Panc1 (cell line): ENCODE results near the gene LMTK2.

ENCODE experiments used
- CTCF ChIP-seq: fragments of 450-650 bp; IDR thresholded peaks from 2 replicates; pipeline ENCODE4 v1.5.1; 2017; ENCODE audit warnings: mild to moderate bottlenecking
- POLR2AphosphoS5 ChIP-seq: IDR thresholded peaks from 2 replicates; pipeline ENCODE4 v1.6.1; 2012; ENCODE audit warnings: mild to moderate bottlenecking, low read depth, low read length, moderate library complexity

- TF ChIP-seq CTCF (no peak), POLR2AphosphoS5 (no peak)
Observed at GRCh38 chr7:98086281-98086718, 20.4 kb upstream of the LMTK2 start.
